Hair follicular keratinocyte (primary cell): ENCODE results near the gene ARRDC3. TPM values are rescaled to one million over a fixed set of nuclear protein-coding genes. Genes with fewer than 3 reads are reported as not detected.

Source experiments
- total RNA-seq: library from RNA; depleted of rRNA; stranded (reverse); fragments of >200 nt; gene quantifications from 2 replicates; pipeline ENCODE4 v1.2.3, GENCODE V29; 2015

Gene ARRDC3
- 14.2 and 36.2 TPM in 2 replicates for total RNA-seq

GRCh38 chr5:91383027-91383955 lies at the start of gene ARRDC3:
TSS of gene ARRDC3 (minus strand) at chr5:91383317. CDS start at chr5:91383092, 225 bp downstream.

